Ovary (tissue), 3 donors: ENCODE data around the gene ARHGAP1.

Source experiments
- CTCF ChIP-seq, 3 donors: fragments of 450-650 bp in 2 of 3; fragments of 200-600 bp in 1 of 3; IDR thresholded peaks; one replicate each; pipeline versions ENCODE4 v1.5.1 to v1.8.0; 2016 to 2022; ENCODE audit warnings: antibody characterized with exemption in 3 of 3, mild to moderate bottlenecking in 1 of 3
- POLR2A ChIP-seq: fragments of 450-650 bp; IDR thresholded peaks from one replicate; pipeline ENCODE4 v1.6.1; 2017; ENCODE audit warnings: antibody characterized with exemption, mild to moderate bottlenecking, moderate library complexity
- donor health status: DM: no; HTN: no; CAD: no.

GRCh38 chr11:46690702-46691101 lies 9.7 kb downstream of the ARHGAP1 start:
- TF ChIP-seq CTCF (IDR thresholded peaks at IDR 0.05) = no peak
- no peak for TF ChIP-seq POLR2A
